HEK293T (cell line): ENCODE results near the gene PDE6A.

Experiments used
- CTBP1 ChIP-seq: fragments of 450-650 bp; IDR thresholded peaks from 2 replicates; pipeline ENCODE4 v1.6.1; 2016; ENCODE audit warnings: borderline replicate concordance
- FOXA1 ChIP-seq: fragments of 450-650 bp; IDR thresholded peaks from 2 replicates; pipeline ENCODE4 v1.6.1; 2016; ENCODE audit warnings: mild to moderate bottlenecking
- FOXK2 ChIP-seq: fragments of 450-650 bp; IDR thresholded peaks from 2 replicates; pipeline ENCODE4 v1.6.1; 2016; ENCODE audit warnings: mild to moderate bottlenecking
- FOXM1 ChIP-seq: fragments of 450-650 bp; IDR thresholded peaks from 2 replicates; pipeline ENCODE4 v1.6.1; 2017; ENCODE audit warnings: mild to moderate bottlenecking, borderline replicate concordance
- SUZ12 ChIP-seq: fragments of 450-650 bp; IDR thresholded peaks from 2 replicates; pipeline ENCODE4 v1.6.1; 2016; ENCODE audit warnings: mild to moderate bottlenecking

DNA sequence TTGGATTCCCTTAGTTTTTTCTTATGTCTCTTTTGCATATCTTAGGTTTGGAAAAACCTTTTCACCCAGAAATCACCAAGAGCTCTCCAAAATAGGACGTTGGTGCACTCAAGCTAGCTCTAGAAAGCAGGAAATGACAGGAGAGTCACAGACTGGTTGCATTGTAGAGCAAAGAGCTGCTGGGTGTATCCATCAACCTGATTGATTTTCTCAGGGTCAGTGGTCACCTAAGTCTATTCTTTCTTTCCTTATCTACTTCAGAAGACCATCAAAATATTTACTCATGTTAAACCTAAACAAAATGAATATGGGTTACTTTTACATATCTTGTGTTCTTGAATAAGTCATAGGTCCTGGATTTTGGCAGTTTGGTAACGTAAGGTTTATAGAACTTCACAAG lies 30.8 kb upstream of the PDE6A start:
- no peak for TF ChIP-seq FOXK2
- no peak for TF ChIP-seq SUZ12
- no peak for TF ChIP-seq FOXA1
- TF ChIP-seq CTBP1 = no peak
- no peak for TF ChIP-seq FOXM1
